HG03378 (cell line): ENCODE data around the gene SLC44A5.
"Not testable (repeated sequence)": the region's sequence is repeated elsewhere in the genome, so short reads cannot be mapped to it uniquely, and the experiment has no call there.

ENCODE experiments used
- ATAC-seq: cut with Tn5 transposase; IDR thresholded peaks from one replicate; pipeline ENCODE4 v1.9.1; 2021; ENCODE audit warnings: mild to moderate bottlenecking, moderate library complexity; ENCODE audit not compliant: unreplicated experiment

SLC44A5 gene

DNA sequence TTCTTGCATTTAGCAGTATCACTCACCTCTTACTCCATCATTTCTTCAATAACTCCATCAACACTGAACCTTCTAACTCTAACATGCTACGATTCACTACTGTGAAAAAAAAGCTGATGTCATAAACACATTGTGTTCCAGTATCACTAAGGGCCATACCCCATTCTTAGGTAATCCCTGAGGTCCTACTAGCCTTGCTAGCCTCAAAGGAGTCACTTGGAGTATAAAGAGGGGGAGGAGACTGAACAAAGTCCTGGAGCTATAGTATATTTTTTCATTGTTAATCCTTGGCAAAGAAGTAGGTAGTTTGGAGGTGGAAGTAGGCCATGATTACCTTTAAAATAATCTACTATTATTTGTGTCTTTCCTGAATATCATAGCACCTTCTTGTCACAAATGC lies at the start of gene SLC44A5:
TSS of gene SLC44A5 (minus strand) at position 101 of the 400 bp plus-strand sequence. CDS start 69,667 bp downstream, outside the sequence.
- no peak for ATAC-seq

DNA sequence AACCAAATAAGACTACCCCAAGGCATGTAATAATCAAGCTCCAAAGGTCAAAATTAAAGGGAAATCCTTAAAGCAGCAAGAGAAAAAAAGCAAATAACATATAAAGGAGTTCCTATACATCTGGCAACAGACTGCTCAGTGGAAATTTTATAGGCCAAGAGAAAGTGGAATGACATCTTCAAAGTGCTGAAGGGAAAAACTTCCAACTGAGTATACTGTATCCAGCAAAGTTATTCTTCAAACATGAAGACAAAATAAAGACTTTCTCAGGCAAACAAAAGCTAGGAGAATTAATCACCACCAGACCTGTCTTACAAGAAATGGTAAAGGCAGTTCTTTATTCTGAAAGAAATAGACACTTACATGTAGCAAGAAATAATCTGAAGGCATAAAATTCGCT lies 45.0 kb upstream of the SLC44A5 start:
- ATAC-seq = no peak

DNA sequence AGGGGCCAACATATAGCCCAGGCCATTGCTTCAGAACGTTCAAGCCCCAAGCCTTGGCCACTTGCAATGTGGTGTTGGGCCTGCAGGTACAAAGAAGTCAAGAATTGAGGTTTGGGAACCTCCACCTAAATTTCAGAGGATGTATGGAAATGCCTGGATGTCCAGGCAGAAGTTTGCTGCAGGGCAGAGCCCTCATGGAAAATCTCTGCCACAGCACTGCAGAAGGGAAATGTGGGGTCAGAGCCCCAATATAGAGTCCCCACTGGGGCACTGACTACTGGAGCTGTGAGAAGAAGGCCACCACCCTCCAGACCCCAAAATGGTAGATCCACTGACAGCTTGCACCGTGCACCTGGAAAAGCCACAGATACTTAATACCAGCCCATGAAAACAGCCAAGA lies 36.3 kb upstream of the SLC44A5 start:
- not testable (repeated sequence) for ATAC-seq

DNA sequence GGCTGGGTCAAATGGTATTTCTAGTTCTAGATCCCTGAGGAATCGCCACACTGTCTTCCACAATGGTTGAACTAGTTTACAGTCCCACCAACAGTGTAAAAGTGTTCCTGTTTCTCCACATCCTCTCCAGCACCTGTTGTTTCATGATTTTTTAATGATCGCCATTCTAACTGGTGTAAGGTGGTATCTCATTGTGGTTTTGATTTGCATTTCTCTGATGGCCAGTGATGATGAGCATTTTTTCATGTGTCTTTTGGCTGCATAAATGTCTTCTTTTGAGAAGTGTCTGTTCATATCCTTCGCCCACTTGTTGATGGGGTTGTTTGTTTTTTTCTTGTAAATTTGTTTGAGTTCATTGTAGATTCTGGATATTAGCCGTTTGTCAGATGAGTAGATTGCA lies 34.2 kb upstream of the SLC44A5 start:
- not testable (repeated sequence) for ATAC-seq

DNA sequence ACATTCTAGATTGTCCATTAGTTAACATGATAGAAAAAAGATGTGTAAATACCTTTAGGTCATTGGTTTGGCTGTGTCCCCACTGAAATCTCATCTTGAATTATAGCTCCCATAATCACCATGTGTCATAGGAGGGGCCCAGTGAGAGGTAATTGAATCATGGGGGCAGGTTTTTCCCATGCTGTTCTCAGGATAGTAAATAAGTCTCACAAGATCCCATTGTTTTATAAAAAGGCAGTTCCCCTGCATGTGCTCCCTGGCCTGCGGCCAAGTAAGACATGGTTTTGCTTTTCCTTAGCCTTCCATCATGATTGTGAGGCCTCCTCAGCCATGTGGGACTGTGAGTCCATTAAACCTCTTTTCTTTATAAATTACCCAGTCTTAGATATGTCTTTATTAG lies 32.5 kb upstream of the SLC44A5 start:
- no peak for ATAC-seq

- no peak for ATAC-seq
Observed at GRCh38 chr1:75641325-75641724, 30.4 kb upstream of the SLC44A5 start.

- ATAC-seq = no peak
Observed at GRCh38 chr1:75640137-75640536, 29.2 kb upstream of the SLC44A5 start.

DNA sequence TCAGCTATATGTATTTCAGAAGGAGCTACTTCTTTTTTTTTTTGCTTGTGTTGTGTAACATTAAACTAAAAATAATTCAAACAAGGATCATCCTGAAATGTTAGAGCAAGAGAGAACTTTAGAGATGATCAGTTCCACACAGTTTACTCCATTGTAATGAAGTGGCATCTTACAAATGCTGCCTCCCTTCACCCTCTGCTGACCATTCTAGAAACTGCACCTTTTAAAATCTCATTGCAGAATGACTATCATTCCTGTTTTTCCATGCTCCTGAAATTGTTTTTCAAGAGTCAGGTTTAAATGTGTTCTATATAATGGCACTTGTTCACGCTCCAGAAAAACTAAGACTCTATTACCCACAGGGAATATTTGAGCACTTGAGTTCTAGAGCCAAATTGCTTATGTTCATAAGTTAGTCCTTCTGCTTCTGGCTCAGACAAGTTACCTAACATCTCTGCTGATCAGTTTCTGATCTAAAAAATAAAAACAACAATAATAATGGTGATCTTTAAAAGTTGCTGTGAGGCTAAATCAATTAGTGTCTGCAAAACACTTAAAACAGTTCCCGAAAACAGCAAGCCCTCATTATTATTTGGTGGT lies 21.5 kb upstream of the SLC44A5 start:
- peak; percentile 76 for ATAC-seq

GRCh38 chr1:75630998-75631397 lies 20.1 kb upstream of the SLC44A5 start:
- no peak for ATAC-seq

- no peak for ATAC-seq
Observed at GRCh38 chr1:75630004-75630594, 19.2 kb upstream of the SLC44A5 start.

DNA sequence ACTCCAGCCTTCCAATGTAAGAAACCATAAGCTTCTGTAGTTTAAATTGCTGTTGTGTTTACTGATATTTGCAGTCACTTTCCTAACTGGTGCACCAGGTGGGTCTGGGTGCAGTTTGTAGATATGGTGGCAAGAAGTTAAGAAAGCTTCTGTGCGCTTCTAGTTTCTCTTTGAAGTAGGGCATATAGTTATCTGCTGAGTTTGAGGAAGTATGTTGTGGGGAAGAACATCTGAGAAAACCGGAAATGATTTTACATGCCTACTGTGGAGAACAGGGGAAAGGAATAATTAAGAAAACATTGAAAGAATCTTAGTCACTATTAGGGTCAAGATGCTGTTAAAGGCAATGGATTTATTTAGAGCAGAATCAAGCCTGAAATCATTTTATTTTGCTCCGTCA lies 14.9 kb upstream of the SLC44A5 start:
- no peak for ATAC-seq

- ATAC-seq = no peak
Observed at GRCh38 chr1:75618382-75618781, 7.5 kb upstream of the SLC44A5 start.

DNA sequence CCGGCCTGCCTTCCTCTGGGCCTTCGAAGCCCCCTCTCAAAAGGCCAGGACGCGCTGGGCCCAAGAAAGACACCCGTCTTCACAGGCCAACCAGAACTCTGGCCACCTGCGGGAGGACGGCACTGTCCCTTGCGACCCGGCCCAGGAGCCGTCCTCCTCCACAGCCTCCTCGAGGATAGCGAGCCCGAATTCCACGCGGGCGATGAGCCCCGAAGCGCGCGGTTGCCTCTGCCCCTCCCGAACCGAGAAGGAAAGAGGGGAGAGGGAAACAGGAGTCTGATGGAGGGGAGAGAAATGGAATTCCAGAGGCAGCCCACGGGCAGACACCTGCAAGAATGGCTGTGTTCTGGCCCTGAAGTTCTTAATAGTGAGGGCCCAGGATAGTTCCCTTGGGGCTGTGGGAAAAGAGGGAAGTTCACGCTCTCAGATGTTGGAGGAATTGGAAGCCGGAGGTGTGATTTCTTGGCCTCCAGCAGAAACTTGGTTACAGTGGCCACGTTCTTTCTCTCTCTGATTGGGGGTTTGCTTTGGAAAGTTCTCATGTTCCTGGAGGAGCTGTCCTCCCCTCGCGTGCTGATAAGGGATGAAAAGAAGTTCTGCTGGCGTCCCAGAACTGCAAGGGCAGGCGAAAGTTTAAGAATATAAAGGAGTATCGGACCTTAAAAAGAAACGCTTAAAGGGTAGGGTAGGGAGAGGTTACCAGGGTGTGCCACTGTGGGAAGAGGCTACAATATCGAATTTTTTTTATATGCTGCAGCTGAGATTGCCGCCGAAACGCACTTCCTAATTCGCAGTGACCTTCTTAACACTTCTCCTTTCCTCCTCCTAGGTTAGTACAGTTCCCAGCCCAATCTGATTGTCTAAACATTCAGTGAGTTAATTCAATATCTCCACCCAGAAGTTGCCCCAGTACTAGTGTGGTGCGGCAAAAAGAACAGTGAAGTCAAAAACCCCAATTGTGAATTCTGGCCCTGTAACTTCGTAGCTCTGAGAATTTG lies 5.8 kb upstream of the SLC44A5 start:
- ATAC-seq = no peak

- no peak for ATAC-seq
Observed at GRCh38 chr1:75615613-75616435, 4.9 kb upstream of the SLC44A5 start.

GRCh38 chr1:75614399-75614756 lies 3.5 kb upstream of the SLC44A5 start:
- ATAC-seq = no peak

DNA sequence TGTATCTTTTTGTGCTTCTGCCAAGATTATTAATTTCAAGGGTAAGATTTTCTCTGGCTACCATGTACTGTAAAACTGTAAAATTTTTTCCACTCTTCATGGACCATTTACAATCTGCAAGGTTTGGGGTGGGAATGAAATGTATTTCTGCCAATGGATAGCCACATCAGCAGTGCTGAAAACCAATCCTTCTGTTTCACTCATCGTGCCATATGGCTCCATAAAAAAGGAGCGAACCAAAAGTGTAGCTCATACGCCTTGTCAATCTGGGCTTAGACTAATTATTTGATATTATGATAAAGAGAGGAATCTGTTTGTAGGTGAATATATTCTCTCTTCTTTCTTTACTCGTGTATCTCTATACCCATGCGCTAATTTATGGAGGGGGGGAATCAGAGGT lies 3.0 kb upstream of the SLC44A5 start:
- no peak for ATAC-seq

DNA sequence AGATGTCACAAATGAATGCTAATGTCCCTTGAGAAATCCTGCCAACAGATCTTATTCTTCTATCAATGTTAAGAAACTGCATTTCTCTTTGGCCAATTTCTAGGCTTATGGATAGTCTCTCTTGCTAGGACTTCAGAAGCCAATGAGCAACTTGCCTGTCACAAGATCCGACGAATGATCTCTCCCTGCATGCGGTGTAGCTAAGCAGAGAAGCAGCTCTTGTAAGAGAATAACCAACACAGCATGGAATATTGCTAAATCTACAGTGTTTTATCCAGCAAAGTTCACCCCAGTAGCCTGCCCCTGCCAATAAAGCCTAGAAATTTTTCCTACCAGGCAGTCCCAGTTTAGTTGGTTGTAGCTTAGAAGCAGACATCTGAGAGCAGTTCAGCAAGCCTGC lies 2.1 kb upstream of the SLC44A5 start:
- ATAC-seq = no peak

- ATAC-seq = no peak
Observed at GRCh38 chr1:75602486-75602885, 8.4 kb downstream of the SLC44A5 start.

GRCh38 chr1:75600781-75601180 lies 10.1 kb downstream of the SLC44A5 start:
- no peak for ATAC-seq

GRCh38 chr1:75594327-75594726 lies 16.6 kb downstream of the SLC44A5 start:
- ATAC-seq = no peak

DNA sequence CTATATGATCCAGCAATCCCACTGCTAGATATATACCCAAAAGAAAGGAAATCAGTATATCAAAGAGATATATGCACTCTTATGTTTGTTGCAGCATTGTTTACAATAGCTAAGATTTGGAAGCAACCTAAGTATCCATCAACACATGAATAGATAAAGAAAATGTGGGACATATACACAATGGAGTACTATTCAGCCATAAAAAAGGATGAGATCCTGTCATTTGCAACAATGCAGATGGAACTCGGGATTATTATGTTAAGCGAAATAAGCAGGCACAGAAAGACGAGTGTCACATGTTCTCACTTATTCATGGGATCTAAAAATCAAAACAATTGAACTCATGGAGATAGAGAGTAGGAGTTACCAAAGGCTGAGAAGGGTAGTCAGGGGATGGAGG lies 17.5 kb downstream of the SLC44A5 start:
- not testable (repeated sequence) for ATAC-seq
